NCI-H2227 treated with DMSO at 0.1 percent for 48 hours (cell line): ENCODE measurements around the gene NENF.

Experiments used
- DNase-seq: peaks from one replicate; lab custom pipeline; 2025; lab: John Stamatoyannopoulos, UW

The NENF gene

GRCh38 chr1:212482006-212482636 is 49.4 kb downstream of the NENF start:
- DNase-seq: no peak

- DNase-seq: no peak
These were observed 50.1 kb downstream of the NENF start for GRCh38 chr1:212482637-212483441.

- DNase-seq: no peak
These were observed 52.2 kb downstream of the NENF start for GRCh38 chr1:212484701-212485570.

DNA sequence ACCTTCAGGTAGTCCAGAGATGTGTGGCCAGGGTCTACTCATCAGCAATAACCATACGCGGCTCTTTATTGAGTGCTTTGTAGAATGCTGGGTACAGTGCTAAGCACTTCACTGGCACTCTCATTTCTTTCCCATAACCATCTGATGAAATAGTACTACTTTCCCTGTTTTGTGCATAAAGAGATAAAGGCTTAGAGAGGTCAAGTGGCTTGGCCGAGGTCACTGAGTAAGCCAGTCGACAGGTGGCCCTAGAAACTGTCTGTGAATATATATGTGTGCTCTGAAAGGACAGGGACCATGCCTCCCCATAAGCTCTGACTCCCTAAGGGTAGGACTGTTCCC is 52.8 kb downstream of the NENF start:
- no peak for DNase-seq

GRCh38 chr1:212485913-212486618 is 53.3 kb downstream of the NENF start:
- no peak for DNase-seq

GRCh38 chr1:212486619-212486975 is 53.9 kb downstream of the NENF start:
- no peak for DNase-seq

DNA sequence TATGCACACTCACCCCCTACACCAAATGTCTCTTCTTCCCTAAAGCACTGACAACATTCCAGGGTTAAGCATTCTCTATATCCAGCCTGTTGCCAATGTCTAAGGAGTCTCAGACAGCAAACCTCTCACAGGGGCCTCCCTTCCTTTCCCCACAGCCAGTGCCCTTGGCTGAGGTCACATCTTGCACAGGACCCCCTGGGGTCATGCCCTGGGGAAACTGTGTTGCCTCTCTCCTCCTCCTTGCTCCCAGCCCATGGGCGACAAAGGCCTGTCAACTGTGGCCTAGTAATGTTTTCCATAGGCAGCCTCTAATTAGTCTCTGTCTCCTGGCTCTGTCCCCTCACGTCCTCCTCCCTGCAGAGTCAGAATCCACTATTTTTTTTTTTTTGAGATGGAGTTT is 54.6 kb downstream of the NENF start:
- DNase-seq: no peak

DNA sequence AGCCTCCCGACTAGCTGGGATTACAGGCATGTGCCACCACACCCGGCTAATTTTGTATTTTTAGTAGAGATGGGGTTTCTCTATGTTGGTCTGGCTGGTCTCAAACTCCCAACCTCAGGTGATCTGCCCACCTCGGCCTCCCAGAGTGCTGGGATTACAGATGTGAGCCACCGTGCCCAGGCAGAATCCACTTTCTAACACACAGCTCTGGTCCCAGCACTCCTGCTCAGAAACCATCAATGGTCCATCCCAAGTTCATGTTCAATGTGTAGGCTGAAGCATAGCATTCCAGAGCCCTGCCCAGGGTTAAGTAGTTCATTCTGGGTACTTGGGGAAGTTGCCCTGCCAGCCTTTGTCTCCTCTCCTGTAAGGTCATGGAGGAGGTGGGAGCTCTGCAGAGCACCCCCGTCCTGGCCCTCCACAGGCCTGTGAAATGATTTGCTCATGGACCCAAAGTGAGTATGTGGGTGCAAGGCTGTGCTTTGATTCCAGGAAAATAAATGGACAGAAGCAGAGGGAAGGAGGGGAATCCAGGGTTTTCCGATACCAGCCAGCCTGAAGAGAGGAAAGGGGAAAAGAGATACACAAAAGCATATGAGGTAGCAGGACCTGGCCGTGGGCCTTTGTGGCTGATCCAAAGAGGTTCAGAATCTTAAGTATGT is 55.2 kb downstream of the NENF start:
- no peak for DNase-seq

GRCh38 chr1:212488436-212489283 is 55.9 kb downstream of the NENF start:
- DNase-seq: no peak

- no peak for DNase-seq
These were observed 56.7 kb downstream of the NENF start for GRCh38 chr1:212489284-212489859.

DNA sequence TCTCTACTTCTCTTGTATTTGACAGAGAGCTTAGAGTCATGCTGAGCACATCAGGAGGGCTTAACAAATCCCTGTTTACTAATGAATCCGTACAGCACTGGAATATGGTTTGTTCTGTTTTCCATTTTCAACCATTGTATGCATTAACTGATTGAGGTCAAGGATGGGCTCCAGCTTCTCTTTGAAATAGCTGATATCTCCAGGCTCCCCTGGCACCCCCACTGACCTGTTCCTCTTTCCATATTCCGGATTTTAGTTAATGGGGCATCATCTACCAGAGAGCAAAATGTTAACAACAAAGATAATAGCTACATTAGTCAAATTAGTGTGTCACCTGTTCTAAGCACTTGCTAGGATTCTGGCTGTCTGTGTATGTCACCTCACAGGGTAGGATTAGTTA is 57.6 kb downstream of the NENF start:
- no peak for DNase-seq

DNA sequence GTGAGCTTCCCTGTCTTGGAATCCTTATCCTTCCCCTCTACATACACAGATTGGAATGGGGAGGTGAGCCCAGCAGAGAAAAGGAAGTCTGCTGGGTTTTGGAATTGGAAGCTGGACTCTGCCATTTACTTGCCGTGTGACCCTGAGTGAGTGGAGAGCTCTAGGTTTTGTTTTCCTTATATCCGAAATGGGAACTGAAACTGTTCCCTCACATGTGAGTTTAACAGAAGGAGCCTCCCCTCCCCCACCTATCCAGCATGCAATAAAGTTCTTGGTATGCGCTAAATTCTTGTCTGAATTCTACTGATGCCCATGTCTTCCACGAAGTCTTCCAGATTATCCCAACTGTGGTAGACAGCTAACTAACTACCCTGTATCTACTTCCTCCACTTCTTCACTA is 58.7 kb downstream of the NENF start:
- DNase-seq: no peak
